ENCODE results near the gene SERHL2.
"Not testable (repeated sequence)": the region's sequence is repeated elsewhere in the genome, so short reads cannot be mapped to it uniquely, and the experiment has no call there.

The SERHL2 gene

GRCh38 chr22:42608136-42608822 is 54.5 kb downstream of the SERHL2 start:
- DNase-seq (ENCODE audit: low read depth): no peak

DNA sequence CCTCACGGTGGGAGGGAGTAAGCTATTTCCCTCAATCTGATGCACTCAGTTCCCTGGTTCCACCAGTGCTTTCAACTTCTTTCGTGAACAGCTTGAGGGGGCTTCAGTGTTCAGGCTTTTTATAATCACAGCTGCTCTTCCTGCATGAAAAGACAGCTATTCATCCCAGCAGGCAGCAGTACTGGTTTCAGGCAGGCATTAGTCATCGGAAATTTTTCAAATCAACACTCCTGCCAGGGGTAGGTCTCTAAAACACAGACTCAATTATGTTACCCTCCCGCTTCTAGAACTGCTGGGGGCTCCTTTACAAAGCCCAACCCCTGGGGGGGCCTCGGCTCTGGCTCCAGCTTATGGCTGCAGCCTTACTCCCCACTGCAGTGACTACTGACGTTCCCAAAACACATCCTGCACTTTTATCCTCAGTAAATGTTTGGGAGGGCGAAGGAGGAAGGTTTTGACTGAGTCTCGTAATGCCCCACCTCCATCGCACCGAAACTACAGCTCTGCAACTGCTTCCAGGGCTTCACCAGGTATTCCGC is 55.1 kb downstream of the SERHL2 start:
- DNase-seq (ENCODE audit: low read depth): no peak

DNA sequence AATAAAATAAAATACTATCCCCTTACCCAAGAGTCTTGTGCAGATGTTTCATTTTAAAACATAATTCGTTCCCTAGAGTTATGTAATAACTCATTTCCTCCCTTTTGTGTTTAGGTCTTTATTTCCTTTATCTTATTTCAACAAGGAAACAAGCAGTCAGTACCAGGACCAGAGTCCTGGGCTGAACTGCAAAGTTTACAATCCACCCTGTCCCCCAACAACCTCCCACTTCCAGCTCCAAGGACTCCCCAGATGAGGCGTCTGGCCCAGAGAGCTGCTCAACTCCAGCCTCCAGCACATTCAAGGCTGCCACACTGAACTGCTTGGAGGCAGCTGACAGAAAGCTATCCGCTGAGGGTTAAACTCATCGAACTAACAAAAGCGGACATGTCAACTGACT is 56.4 kb downstream of the SERHL2 start:
- DNase-seq (ENCODE audit: low read depth): no peak

- no peak for DNase-seq (ENCODE audit: low read depth)
These were observed 57.3 kb downstream of the SERHL2 start for GRCh38 chr22:42611051-42611450.

GRCh38 chr22:42612336-42612735 is 58.6 kb downstream of the SERHL2 start:
- no peak for DNase-seq (ENCODE audit: low read depth)

- no peak for DNase-seq (ENCODE audit: low read depth)
These were observed 60.1 kb downstream of the SERHL2 start for GRCh38 chr22:42613872-42614301.

- peak; percentile 92 for DNase-seq (ENCODE audit: low read depth)
These were observed 60.7 kb downstream of the SERHL2 start, which contains the start of gene POLDIP3 for GRCh38 chr22:42614312-42615091. TSS of gene POLDIP3 (minus strand) at chr22:42614883. CDS start at chr22:42614857, 26 bp downstream.

DNA sequence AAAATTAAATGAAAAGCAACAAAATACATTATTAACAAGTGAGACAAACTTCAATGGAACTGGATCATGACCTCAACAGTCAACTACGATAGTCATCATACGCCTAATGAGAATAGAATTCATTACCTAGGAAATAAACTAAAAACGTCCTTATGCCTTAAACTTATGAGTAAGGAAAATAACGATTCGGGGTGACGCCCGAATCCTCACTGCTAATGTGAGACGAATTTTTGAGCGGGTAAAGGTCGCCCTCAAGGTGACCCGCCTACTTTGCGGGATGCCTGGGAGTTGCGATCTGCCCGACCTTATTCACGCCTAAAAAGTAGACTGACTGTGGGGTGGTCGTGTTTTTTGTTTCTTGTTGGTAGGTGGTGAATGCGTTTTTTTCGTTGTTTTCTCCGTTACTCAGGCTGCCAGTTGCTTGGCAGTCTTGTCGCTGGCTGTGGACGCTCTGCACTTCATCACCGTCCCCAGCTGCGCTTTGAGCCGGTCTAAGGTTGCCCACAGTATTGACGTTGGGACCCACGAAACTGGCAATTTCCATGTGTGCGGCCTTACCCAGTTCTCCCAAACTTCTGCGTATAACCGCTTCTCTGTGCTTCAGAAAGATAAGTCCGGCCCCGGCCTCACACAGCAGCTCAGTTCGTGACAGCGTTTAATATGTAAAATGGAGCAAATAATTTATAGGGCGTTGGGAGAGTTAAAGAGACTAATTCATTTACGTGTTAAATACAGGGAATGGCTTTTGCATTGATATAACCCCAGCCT is 61.5 kb downstream of the SERHL2 start:
- DNase-seq (ENCODE audit: low read depth): peak; percentile 91

DNA sequence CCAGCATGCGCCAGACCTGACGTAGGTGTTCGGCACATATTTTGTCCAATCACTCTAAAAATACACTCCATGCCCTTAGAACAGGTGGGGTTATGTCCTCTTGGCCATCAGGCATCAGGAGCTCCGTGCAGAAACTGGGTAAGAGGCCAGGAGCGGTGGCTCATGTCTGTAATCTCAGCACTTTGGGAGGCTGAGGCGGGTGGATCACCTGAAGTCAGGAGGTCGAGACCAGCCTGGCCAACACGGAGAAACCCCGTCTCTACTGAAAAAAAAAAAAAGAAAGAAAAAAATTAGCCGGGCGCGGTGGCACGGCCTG is 62.1 kb downstream of the SERHL2 start:
- not testable (repeated sequence) for DNase-seq (ENCODE audit: low read depth)

DNA sequence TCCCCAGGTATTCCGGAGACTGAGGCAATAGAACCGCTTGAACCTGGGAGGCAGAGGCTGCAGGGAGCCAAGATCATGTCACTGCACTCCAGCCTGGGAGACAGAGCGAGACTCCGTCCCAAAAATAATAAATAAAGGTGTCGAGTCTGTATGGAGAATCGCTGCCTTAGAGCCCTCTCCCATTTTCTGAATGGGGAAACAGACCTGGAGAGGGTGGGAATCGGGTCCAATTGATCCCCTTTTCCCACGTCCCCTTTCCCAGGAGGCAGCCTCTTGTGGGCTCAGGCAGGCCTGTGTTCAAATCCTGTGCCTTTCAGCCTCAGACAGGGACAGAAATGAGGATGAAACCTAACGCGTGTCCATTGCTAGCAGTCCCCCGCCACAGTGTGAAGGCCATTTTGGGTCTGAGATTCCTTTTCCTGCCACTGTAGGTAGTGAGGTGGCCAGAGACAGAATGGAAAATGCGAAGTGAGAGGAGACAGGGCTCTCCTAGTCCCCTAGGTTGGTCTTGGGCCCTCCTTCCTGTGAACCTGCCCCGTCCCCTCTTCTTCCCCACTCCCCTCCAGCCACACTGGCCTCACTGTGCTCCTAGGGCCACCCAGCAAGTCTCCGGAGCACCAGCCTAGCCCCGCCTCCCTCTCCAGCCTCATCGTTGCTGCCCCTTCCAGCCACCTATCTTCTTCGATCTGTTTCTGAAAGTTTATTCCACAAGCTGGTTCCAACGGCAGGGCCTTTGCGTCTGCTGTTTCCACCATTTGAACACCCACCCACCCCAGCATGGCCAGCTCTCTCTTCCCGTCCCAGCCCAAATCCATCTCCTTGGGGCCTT is 63.6 kb downstream of the SERHL2 start:
- no peak for DNase-seq (ENCODE audit: low read depth)

GRCh38 chr22:42619261-42620063 is 65.7 kb downstream of the SERHL2 start:
- no peak for DNase-seq (ENCODE audit: low read depth)

DNA sequence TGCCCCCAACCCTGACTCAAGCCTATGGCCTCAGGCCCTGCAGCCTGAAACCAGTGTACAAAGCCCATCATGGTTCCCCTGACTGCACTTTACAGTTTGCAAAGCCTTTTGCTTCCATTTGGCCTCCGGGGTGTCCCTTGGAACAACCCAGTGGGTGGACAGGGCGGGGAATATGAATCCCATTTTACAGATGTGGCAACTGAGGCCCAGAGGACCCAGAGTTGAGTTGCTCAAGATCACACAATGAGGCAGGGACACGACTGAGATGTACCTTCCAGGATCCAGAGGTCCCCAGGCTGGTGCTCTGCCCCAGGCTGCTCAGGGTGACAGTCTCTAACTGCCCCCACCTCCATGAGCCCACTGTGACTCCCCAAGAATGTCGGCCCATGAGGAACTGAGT is 66.3 kb downstream of the SERHL2 start:
- no peak for DNase-seq (ENCODE audit: low read depth)

GRCh38 chr22:42621505-42622002 is 67.8 kb downstream of the SERHL2 start:
- DNase-seq (ENCODE audit: low read depth): peak; percentile 26

GRCh38 chr22:42622061-42622710 is 68.4 kb downstream of the SERHL2 start:
- DNase-seq (ENCODE audit: low read depth): no peak

DNA sequence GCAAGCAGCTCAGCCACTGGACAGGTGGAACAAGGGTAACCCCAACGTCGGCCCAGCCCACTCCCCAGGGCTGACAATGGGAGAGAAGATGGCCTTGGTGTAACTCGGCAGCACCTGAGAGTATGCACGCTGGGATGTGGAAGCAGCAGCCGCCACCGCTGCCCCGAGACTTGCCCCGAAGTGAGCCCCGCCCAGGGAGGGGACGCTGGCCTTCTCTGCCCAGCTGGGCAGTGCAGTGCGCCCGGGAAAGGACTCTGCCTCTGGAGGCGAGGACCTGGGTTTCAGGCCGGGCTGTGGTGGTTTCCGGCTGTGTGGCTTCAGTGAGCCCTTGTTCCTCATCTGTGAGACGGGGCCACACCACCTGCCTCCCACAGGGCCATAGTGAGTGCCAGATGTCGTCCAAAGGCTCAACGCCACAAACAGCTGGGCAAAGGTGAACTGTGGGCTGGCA is 69.6 kb downstream of the SERHL2 start:
- no peak for DNase-seq (ENCODE audit: low read depth)

Data from HS-27A (cell line).